ENCODE data around the gene VAPA.

VAPA gene

DNA sequence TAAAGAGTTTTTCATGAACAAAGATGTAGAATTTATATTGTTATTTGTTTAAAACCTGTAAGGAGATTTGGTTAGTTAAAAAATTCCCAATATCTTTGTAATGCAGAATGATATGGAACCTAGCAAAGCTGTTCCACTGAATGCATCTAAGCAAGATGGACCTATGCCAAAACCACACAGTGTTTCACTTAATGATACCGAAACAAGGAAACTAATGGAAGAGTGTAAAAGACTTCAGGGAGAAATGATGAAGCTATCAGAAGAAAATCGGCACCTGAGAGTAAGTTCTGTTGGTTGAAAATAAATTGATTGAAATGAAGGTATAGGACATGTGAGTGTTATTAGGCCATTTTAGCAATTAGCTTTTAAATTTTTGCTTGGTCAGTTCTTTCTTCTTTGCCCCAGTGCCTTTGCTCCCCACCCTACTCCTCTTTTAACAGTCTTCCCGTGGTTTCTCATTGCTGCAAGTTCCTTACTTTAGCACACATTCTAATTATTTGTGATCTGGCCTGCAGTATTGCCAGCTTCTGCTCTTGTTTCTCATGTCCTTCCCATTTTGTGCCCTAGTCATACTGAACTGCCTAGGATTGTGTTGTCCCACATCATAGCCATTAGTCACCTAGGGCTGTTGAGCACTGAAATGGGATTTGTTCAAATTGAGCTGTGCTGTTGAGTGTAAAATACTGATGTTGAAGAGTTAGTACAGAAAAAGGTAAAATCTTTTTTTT lies 36.6 kb downstream of the VAPA start:
- CTCF ChIA-PET, result interaction anchor here (1.0 to 1.5 kb wide), 3 partner anchors 12 to 240 kb away, joined by 3 read pairs; no protein-coding TSS in a partner anchor
- no peak overlapping the region for H3K27ac Mint-ChIP-seq
- DNase-seq, result no peak

GRCh38 chr18:9951022-9951859 lies 37.4 kb downstream of the VAPA start:
- Mint-ChIP-seq H3K27me3 (no peaks in the 10 kb centered on the region), H3K27ac (no peak overlapping the region), H3K4me1 (no peaks in the 10 kb centered on the region), H3K9me3 (no peaks in the 10 kb centered on the region), H3K4me3 (no peak overlapping the region), H3K36me3 (peaks cover 50% of the 10 kb centered on the region)
- CTCF ChIA-PET, result interaction anchor here (0.6 to 1.5 kb wide), 4 partner anchors 11 to 140 kb away, joined by 3 to 4 read pairs (median 3); no protein-coding TSS in a partner anchor
- peak; percentile 41 for DNase-seq

More for the DNA sequence above, 36.6 kb downstream of the VAPA start:
- Mint-ChIP-seq H3K9me3 (no peaks in the 10 kb centered on the region), H3K4me3 (no peak overlapping the region), H3K27me3 (no peaks in the 10 kb centered on the region), H3K4me1 (no peaks in the 10 kb centered on the region), H3K36me3 (peaks cover 56% of the 10 kb centered on the region)

- DNase-seq, result no peak
- H3K27ac Mint-ChIP-seq, result peak overlapping the region; percentile 24
Measured at GRCh38 chr18:9952633-9953416, 39.0 kb downstream of the VAPA start.

DNA sequence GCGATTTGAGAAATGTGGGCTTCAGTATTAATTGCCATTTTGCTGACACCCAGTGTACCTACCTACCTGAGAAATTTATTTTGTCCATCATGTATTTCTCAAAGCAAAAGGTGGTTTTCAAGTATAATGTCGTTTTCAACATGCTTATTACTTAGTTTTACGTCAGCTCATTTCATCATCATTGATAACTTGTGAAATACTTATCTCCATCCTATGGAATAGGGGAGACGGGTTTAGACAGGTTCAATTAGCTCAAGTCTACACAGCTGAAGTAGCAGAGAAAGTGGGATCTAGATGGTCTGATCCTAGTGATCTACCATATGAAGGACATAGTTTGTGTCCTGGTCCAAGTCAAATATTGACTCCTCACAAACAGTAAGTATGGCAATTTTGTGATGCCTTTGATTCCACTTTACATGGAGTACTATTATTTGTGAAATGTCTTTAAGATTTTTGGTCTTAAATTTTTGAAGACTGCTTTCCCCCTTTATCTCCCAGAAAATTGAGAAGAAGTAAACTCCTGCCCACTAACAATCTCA lies 45.1 kb downstream of the VAPA start:
- CTCF ChIA-PET, result no interaction called here
- H3K36me3 Mint-ChIP-seq, result peaks cover 5% of the 10 kb centered on the region
- no peaks in the 10 kb centered on the region for H3K9me3 Mint-ChIP-seq
- H3K27ac Mint-ChIP-seq, result no peak overlapping the region
- H3K4me3 Mint-ChIP-seq, result no peak overlapping the region
- no peak for DNase-seq
- H3K27me3 Mint-ChIP-seq, result no peaks in the 10 kb centered on the region
- H3K4me1 Mint-ChIP-seq, result no peaks in the 10 kb centered on the region

More at GRCh38 chr18:9952633-9953416, 39.0 kb downstream of the VAPA start:
- Mint-ChIP-seq H3K4me3 (no peak overlapping the region), H3K36me3 (peaks cover 45% of the 10 kb centered on the region), H3K9me3 (no peaks in the 10 kb centered on the region), H3K4me1 (no peaks in the 10 kb centered on the region), H3K27me3 (no peaks in the 10 kb centered on the region)
- CTCF ChIA-PET, result interaction anchor here (1.2 kb wide), 1 partner anchor 83 kb away, joined by 3 read pairs; no protein-coding TSS in a partner anchor

- CTCF ChIA-PET, result no interaction called here
- no peak overlapping the region for H3K4me3 Mint-ChIP-seq
Measured at GRCh38 chr18:9959564-9959963, 45.7 kb downstream of the VAPA start.

GRCh38 chr18:9960258-9960904 lies 46.6 kb downstream of the VAPA start:
- no peak overlapping the region for H3K27ac Mint-ChIP-seq
- CTCF ChIA-PET, result interaction anchor here (1.1 kb wide), 1 partner anchor 557 kb away, joined by 3 read pairs; no protein-coding TSS in a partner anchor

More at GRCh38 chr18:9959564-9959963, 45.7 kb downstream of the VAPA start:
- no peaks in the 10 kb centered on the region for H3K9me3 Mint-ChIP-seq
- no peaks in the 10 kb centered on the region for H3K4me1 Mint-ChIP-seq
- no peak overlapping the region for H3K27ac Mint-ChIP-seq
- H3K27me3 Mint-ChIP-seq, result no peaks in the 10 kb centered on the region
- DNase-seq, result no peak
- H3K36me3 Mint-ChIP-seq, result peaks cover 1% of the 10 kb centered on the region

DNA sequence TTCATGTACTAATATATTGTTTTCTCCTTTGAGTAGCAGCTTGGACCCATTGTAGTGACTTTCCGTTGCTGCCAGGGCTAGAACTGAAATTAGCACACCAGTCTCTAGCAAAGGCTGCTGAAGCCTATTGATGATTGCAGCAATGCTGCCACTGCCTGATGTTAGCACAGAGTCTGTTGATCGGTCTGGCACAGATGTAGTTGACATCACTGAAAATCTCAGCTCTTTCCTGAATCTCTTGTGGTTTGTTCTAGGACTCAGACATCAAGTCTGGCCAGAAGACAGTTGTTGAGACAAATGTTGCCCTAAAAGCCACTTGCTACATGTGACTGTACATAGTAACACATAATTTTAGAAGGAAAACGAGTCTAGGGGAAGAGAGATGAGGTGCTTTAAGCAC lies 47.2 kb downstream of the VAPA start:
- H3K9me3 Mint-ChIP-seq, result no peaks in the 10 kb centered on the region
- no peak for DNase-seq
- H3K4me1 Mint-ChIP-seq, result peaks cover 1% of the 10 kb centered on the region
- H3K36me3 Mint-ChIP-seq, result peaks cover 1% of the 10 kb centered on the region
- CTCF ChIA-PET, result interaction anchor here (1.1 kb wide), 1 partner anchor 557 kb away, joined by 3 read pairs; no protein-coding TSS in a partner anchor
- H3K27ac Mint-ChIP-seq, result no peak overlapping the region
- H3K4me3 Mint-ChIP-seq, result no peak overlapping the region
- no peaks in the 10 kb centered on the region for H3K27me3 Mint-ChIP-seq

More at GRCh38 chr18:9960258-9960904, 46.6 kb downstream of the VAPA start:
- H3K9me3 Mint-ChIP-seq, result no peaks in the 10 kb centered on the region
- H3K4me3 Mint-ChIP-seq, result no peak overlapping the region
- peaks cover 1% of the 10 kb centered on the region for H3K36me3 Mint-ChIP-seq
- DNase-seq, result no peak
- H3K27me3 Mint-ChIP-seq, result no peaks in the 10 kb centered on the region
- no peaks in the 10 kb centered on the region for H3K4me1 Mint-ChIP-seq

- Mint-ChIP-seq H3K4me1 (peaks cover 5% of the 10 kb centered on the region), H3K27ac (no peak overlapping the region), H3K27me3 (peaks cover 37% of the 10 kb centered on the region), H3K9me3 (no peaks in the 10 kb centered on the region), H3K36me3 (no peaks in the 10 kb centered on the region), H3K4me3 (no peak overlapping the region)
- CTCF ChIA-PET, result interaction anchor here (0.7 kb wide), 1 partner anchor 141 kb away, joined by 3 read pairs; no protein-coding TSS in a partner anchor
- no peak for DNase-seq
Measured at GRCh38 chr18:9965711-9966624, 52.2 kb downstream of the VAPA start.

DNA sequence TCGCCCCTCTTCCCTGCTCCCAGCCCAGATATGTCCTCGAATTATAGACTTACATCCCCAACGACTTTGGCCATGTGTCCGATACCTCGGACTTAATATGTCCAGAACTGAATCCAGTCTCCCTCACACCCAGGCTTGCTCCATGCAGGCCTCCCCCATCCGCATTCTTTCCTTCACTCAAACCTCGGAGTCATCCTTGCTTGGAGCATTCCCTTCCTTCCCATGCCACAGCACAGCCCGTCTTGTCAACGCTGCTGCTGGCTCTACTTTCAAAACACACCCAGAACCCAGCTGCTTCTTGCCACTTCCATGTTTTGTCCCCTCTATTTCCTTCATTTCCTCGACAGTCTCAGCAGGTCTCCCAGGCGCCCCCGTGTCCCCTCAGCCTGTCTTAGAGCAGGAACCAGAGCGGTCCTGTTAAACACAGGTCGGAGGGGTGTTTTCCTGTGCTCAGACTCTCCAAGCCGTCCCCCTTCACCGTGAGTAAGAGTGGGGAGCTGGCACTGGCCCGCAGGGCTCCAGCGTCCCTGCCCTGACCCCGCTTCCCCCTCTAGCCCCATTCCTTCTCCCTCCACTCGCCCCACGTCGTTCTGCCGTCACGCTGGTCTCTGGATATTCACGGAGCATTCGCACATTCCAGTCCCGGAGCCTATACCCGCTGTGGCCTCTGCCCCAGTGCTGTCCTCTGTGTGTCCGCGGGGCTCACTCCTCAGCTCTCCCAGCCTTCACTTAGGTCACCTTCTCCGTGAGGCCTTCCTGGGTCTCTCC lies 54.4 kb downstream of the VAPA start:
- H3K9me3 Mint-ChIP-seq, result no peaks in the 10 kb centered on the region
- H3K27ac Mint-ChIP-seq, result no peak overlapping the region
- H3K4me3 Mint-ChIP-seq, result no peak overlapping the region
- H3K36me3 Mint-ChIP-seq, result no peaks in the 10 kb centered on the region
- CTCF ChIA-PET, result interaction anchor here (6.9 kb wide), 1 partner anchor 550 kb away, joined by 47 read pairs; no protein-coding TSS in a partner anchor
- DNase-seq, result no peak
- peaks cover 5% of the 10 kb centered on the region for H3K4me1 Mint-ChIP-seq
- H3K27me3 Mint-ChIP-seq, result peaks cover 37% of the 10 kb centered on the region

- Mint-ChIP-seq H3K27me3 (peaks cover 37% of the 10 kb centered on the region), H3K4me3 (no peak overlapping the region), H3K4me1 (peaks cover 5% of the 10 kb centered on the region), H3K36me3 (no peaks in the 10 kb centered on the region), H3K27ac (no peak overlapping the region), H3K9me3 (no peaks in the 10 kb centered on the region)
- CTCF ChIA-PET, result interaction anchor here (6.9 kb wide), 1 partner anchor 549 kb away, joined by 47 read pairs; no protein-coding TSS in a partner anchor
- DNase-seq, result no peak
Measured at GRCh38 chr18:9969247-9969646, 55.4 kb downstream of the VAPA start.

DNA sequence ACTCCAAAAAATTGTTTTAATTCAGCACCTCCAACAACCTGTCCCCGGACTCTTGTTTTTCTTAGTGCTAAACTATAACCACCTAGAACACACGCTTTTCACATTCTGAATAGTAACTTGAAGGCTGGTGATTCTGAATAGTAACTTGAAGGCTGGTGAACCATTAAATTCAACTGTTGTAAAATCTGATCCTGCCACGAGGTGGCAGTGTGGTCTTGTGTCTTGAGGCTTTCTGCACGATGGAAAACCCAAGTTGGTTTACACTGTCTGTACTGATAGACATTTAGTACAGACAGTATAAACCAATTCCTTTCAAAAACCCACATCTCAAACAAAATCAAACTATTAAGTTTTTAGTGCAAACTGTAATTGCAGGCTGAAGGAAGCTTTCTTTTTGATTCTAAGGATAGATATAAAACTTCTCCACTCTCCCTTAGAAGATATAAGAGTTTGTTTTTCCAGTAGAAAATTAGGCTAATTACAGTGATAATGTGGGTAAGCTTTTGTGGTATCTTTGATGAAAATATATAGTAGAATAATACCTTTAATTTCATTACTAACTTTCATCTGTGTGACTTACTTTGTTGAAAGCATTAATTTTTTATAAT lies 57.6 kb downstream of the VAPA start:
- H3K36me3 Mint-ChIP-seq, result peaks cover 1% of the 10 kb centered on the region
- no peak overlapping the region for H3K4me3 Mint-ChIP-seq
- H3K27ac Mint-ChIP-seq, result no peak overlapping the region
- no peaks in the 10 kb centered on the region for H3K4me1 Mint-ChIP-seq
- peaks cover 33% of the 10 kb centered on the region for H3K27me3 Mint-ChIP-seq
- peaks cover 4% of the 10 kb centered on the region for H3K9me3 Mint-ChIP-seq
- CTCF ChIA-PET, result interaction anchor here (0.7 to 6.9 kb wide), 11 partner anchors 22 to 880 kb away, joined by 3 to 47 read pairs (median 3); no protein-coding TSS in a partner anchor
- peak; percentile 77 for DNase-seq
